BE2C (cell line): ENCODE data around the gene SLC10A2.
"Not testable (repeated sequence)": the region's sequence is repeated elsewhere in the genome, so short reads cannot be mapped to it uniquely, and the experiment has no call there.

ENCODE experiments used
- DNase-seq: peaks from one replicate; pipeline ENCODE4 v3.0.0-alpha.2; 2020
- H3K27me3 ChIP-seq: fragments of 250-450 bp; sonication (Bioruptor Pico); 2 replicates; pipeline ENCODE4 v1.5.1; 2020; ENCODE audit warnings: mild to moderate bottlenecking
- H3K36me3 ChIP-seq: fragments of 250-450 bp; sonication (Bioruptor Pico); 2 replicates; pipeline ENCODE4 v1.5.1; 2020; ENCODE audit warnings: mild to moderate bottlenecking
- H3K4me1 ChIP-seq: fragments of 250-450 bp; sonication (Bioruptor Pico); 2 replicates; pipeline ENCODE4 v1.5.1; 2020
- H3K4me3 ChIP-seq: 2 replicates; pipeline ENCODE4 v1.5.1; 2011; ENCODE audit warnings: low read depth, low read length
- H3K9me3 ChIP-seq: fragments of 250-450 bp; sonication (Bioruptor Pico); 2 replicates; pipeline ENCODE4 v1.5.1; 2020
- TF ChIP-seq, protein P1 (sequence below): IDR thresholded peaks from 2 replicates; pipeline ENCODE4 v1.5.1; 2012; ENCODE audit warnings: mild to moderate bottlenecking, low read depth, low read length

Gene SLC10A2

DNA sequence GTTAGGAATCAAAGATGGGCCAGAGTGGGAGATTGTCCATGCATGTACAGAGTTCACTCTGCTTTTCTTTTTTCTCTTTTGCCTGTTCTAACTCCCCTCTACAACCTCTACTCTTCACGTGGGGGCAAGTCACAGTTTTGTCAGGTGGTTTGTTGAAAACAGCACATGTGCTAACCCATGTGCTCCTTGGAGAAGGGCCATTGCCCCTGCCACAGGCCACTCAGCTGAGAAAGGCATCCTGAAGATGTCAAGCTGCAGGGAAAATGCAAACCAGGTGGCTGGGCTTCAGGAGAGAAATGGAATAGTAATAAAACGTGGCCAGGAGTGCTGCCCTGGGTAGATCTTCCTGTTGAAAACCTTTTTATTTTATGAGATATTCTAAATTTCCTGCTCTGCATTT, 35.3 kb upstream of the SLC10A2 start:
- DNase-seq = no peak
- TF ChIP-seq, protein P1, sequence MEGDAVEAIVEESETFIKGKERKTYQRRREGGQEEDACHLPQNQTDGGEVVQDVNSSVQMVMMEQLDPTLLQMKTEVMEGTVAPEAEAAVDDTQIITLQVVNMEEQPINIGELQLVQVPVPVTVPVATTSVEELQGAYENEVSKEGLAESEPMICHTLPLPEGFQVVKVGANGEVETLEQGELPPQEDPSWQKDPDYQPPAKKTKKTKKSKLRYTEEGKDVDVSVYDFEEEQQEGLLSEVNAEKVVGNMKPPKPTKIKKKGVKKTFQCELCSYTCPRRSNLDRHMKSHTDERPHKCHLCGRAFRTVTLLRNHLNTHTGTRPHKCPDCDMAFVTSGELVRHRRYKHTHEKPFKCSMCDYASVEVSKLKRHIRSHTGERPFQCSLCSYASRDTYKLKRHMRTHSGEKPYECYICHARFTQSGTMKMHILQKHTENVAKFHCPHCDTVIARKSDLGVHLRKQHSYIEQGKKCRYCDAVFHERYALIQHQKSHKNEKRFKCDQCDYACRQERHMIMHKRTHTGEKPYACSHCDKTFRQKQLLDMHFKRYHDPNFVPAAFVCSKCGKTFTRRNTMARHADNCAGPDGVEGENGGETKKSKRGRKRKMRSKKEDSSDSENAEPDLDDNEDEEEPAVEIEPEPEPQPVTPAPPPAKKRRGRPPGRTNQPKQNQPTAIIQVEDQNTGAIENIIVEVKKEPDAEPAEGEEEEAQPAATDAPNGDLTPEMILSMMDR = no peak
- Histone ChIP-seq H3K4me1 (no peaks in the 10 kb centered on the region), H3K4me3 (no peak overlapping the region), H3K9me3 (no peaks in the 10 kb centered on the region), H3K27me3 (0 out of 2 replicates have a peak, but pooled peaks cover 3% of the 10 kb centered on the region), H3K36me3 (no peaks in the 10 kb centered on the region)

GRCh38 chr13:103100830-103101229, 34.6 kb upstream of the SLC10A2 start:
- Histone ChIP-seq H3K36me3 (no peaks in the 10 kb centered on the region), H3K4me1 (no peaks in the 10 kb centered on the region), H3K9me3 (no peaks in the 10 kb centered on the region), H3K27me3 (0 out of 2 replicates have a peak, but pooled peaks cover 3% of the 10 kb centered on the region), H3K4me3 (no peak overlapping the region)
- DNase-seq = no peak
- TF ChIP-seq, protein P1 = no peak

DNA sequence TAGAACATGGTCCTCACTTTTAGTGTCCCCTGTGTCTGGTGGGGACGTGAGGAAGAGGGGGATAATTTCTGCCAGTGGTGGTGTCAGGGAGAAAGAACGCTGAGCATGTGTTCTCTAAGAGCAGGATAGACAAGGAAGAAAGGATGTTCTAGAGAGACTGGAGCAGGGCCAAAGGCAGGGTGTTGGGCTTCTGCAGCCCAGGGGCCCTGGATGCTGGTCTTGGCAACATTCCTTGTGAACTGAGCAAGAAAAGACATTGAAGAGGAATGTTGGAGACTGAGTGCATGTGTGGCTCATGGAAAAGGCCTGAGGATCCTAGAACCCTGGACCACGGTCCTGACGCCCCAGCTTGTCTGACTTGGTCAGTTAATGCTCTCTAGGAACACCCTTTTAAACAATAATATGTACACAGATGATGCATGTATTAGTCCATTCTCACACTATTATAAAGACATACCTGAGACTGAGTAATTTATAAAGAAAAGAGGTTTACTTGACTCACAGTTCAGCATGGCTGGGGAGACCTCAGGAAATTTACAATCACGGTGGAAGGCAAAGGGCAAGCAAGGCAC, 33.6 kb upstream of the SLC10A2 start:
- TF ChIP-seq, protein P1 = no peak
- no peak for DNase-seq
- no peak overlapping the region for H3K4me3 ChIP-seq
- H3K36me3 ChIP-seq = no peaks in the 10 kb centered on the region
- H3K27me3 ChIP-seq = 0 out of 2 replicates have a peak, but pooled peaks cover 3% of the 10 kb centered on the region
- no peaks in the 10 kb centered on the region for H3K9me3 ChIP-seq
- no peaks in the 10 kb centered on the region for H3K4me1 ChIP-seq

DNA sequence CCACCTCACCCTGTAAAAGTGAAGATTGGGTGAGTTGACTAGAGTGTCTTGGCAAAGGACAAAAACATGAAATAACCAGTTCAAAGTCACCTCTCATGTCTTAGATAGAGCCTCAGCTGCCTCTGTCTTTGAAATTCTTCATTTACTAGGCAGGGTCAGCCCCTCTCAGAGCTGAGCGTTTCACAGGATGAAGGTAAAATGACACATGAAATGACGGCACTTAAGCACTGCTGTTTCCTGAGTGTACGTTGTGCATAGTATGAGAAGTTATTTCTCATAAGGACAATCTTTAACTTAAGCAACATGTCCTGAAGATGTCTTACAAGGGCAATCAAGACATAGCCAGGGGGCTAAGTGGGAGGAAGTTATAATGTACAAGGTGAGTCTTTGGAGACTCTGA, 32.3 kb upstream of the SLC10A2 start:
- TF ChIP-seq, protein P1 = no peak
- Histone ChIP-seq H3K27me3 (0 out of 2 replicates have a peak, but pooled peaks cover 3% of the 10 kb centered on the region), H3K9me3 (no peaks in the 10 kb centered on the region), H3K36me3 (no peaks in the 10 kb centered on the region), H3K4me1 (no peaks in the 10 kb centered on the region), H3K4me3 (no peak overlapping the region)
- no peak for DNase-seq

- no peaks in the 10 kb centered on the region for H3K9me3 ChIP-seq
- no peak for DNase-seq
These were observed 31.2 kb upstream of the SLC10A2 start for GRCh38 chr13:103097366-103097928.

DNA sequence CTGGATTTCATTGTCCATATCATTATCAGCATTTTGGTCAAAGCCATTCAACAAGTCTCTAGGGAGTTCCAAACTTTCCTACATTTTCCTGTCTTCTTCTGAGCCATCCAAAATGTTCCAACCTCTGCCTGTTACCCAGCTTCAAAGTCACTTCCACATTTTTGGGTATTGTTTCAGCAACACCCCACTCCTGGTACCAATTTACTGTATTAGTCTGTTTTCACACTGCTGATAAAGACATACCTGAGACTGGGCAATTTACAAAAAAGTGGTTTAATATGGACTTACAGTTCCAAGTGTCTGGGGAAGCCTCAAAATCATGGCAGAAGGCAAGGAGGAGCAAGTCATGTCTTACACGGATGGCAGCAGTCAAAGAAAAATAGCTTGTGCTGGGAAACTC, 27.4 kb upstream of the SLC10A2 start:
- H3K27me3 ChIP-seq, H3K4me3 ChIP-seq, H3K4me1 ChIP-seq, H3K36me3 ChIP-seq, DNase-seq, H3K9me3 ChIP-seq: not testable (repeated sequence)

More at GRCh38 chr13:103097366-103097928, 31.2 kb upstream of the SLC10A2 start:
- TF ChIP-seq, protein P1 = no peak
- Histone ChIP-seq H3K27me3 (0 out of 2 replicates have a peak, but pooled peaks cover 3% of the 10 kb centered on the region), H3K36me3 (no peaks in the 10 kb centered on the region), H3K4me1 (no peaks in the 10 kb centered on the region), H3K4me3 (no peak overlapping the region)
